Left kidney (tissue), 2 donors: Measurements from ENCODE around the gene GMPPA. TPM values are rescaled to one million over a fixed set of nuclear protein-coding genes. Genes with fewer than 3 reads are reported as not detected.

Experiments used
- DNase-seq: peaks from one replicate; pipeline ENCODE4 v3.0.0-alpha.2; 2013
- polyA plus RNA-seq: library from polyadenylated mRNA; unstranded; fragments of 120-200 nt; gene quantifications from one replicate; pipeline ENCODE4 v1.2.1, GENCODE V29; 2013; ENCODE audit not compliant: insufficient read length

GMPPA gene
- polyA plus RNA-seq, 1 donor: 41.7 TPM

GRCh38 chr2:219483451-219484342, 15.0 kb upstream of the GMPPA start:
- no peak for DNase-seq

GRCh38 chr2:219484343-219485200, 14.1 kb upstream of the GMPPA start:
- no peak for DNase-seq

GRCh38 chr2:219485201-219485580, 13.5 kb upstream of the GMPPA start:
- DNase-seq: no peak

GRCh38 chr2:219486380-219486959, 12.2 kb upstream of the GMPPA start:
- no peak for DNase-seq

GRCh38 chr2:219488149-219488843, 10.4 kb upstream of the GMPPA start:
- DNase-seq: no peak

DNA sequence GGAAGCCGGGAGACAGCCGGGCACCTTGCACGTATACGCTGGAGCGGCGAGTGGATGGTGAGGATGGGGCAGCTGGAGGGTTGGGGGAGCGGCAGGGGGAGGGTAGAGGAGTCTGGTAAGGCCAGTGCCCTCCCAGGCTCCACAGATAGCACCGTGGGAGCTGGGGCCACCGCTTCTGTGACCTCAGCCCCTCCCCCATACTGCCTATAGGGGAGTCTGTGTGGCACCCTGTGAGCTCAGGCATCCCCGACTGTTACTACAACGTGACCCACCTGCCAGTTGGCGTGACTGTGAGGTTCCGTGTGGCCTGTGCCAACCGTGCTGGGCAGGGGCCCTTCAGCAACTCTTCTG, 9.9 kb upstream of the GMPPA start:
- DNase-seq: no peak

- DNase-seq: no peak
These were observed 9.4 kb upstream of the GMPPA start for GRCh38 chr2:219489315-219489714.

- DNase-seq: no peak
These were observed 8.5 kb upstream of the GMPPA start for GRCh38 chr2:219490186-219490585.

DNA sequence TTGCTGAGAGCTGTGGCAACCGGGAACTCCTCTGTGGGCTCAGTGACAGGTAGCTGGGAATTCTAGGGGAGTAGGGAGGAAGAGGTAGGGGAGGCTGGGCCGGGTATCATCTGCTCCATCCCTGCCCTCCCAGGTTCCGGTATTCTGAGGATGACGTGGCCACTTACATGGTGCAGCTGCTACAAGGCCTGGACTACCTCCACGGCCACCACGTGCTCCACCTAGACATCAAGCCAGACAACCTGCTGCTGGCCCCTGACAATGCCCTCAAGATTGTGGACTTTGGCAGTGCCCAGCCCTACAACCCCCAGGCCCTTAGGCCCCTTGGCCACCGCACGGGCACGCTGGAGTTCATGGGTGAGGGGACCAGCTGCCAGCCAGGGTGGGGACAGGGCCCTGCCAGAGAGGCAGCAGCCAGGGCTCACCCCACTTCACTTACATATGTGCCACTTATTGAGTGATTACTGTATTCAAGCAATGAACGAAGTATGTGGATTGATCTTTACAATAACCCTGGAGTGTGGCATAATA, 8.0 kb upstream of the GMPPA start:
- no peak for DNase-seq

- DNase-seq: no peak
These were observed 7.3 kb upstream of the GMPPA start for GRCh38 chr2:219491278-219491963.

GRCh38 chr2:219492575-219492974, 6.1 kb upstream of the GMPPA start:
- no peak for DNase-seq

GRCh38 chr2:219493086-219493485, 5.6 kb upstream of the GMPPA start:
- no peak for DNase-seq

DNA sequence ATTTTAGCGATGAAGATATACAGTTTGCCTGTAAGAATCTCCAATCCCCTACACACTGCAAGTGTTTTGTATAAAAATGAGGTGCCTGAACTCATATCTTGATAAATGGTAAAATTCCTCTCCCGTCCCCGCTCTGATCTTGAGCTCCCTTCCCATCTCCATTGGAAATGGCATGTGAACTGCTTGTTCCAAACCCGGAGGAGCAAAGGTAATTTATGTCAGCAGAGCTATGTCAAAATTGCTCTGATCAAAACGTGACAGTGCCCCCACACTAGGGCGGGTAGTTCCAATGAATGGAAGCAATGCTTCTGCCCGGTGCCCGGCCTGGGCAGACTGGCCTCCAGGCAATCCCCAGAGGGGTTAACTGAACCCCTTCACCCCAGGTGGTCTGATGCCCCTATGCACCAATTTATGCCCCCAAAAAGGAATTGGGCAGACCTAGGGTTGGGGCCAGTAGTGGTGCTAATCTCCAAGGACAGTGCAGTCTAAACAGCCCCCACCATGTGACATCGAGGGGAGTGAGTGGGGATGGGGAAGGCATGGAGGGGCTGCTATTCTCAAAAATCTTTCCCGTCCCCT, 3.6 kb upstream of the GMPPA start:
- DNase-seq: no peak

- no peak for DNase-seq
These were observed 3.1 kb upstream of the GMPPA start for GRCh38 chr2:219495531-219496122.

DNA sequence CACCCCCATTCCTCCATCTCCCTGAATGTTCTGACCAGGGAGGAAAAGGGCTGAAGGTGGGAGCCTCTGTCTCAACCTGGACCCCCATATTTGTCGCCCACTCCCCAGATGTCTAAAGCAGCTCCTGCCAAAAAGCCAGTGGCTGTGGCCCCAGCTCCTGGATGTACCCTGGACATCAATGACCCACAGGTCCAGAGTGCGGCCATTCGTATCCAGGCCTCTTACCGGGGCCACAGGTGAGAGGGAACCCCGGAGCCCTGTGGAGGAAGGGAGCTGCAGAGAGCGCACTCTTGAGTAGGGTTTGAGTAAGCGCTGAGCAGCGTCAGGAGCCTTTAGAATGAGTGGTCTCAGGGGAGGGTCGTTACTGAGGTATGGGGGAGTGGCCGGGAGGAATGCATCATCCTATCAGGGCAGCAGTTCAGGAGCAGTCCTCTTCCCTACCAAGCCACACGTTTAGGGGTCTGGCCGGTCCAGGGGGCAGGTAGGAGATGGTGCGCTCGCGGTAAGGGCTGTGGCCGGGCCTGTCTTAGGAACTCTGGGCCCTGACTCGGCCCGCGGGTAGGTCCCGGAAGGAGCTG, 2.4 kb upstream of the GMPPA start:
- DNase-seq: no peak

GRCh38 chr2:219496825-219497494, 1.7 kb upstream of the GMPPA start:
- DNase-seq: no peak

GRCh38 chr2:219497495-219498279, 1.0 kb upstream of the GMPPA start:
- no peak for DNase-seq

- no peak for DNase-seq
These were observed 292 bp downstream of the GMPPA start for GRCh38 chr2:219499058-219499307.

DNA sequence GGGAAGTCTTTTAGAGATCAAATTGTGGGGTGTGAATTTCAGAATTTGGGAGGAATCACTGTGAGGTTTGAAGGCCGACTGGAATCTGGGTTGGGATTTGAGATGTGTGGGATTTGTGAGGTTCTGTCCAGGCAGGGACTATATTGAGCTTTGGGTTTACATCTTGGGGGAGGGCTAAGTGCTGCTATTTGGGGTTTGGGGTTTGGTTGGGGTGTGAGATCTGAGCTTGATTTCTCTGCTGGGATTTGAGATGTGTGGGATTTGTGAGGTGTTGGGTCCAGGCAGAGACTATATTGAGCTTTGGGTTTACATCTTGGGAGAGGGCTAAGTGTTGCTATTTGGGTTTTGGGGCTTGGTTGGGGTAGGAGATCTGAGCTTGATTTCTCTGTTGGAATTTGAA, 864 bp downstream of the GMPPA start:
- no peak for DNase-seq
